Vagina (tissue), 2 donors: ENCODE measurements around the gene HRK. TPM values are rescaled to one million over a fixed set of nuclear protein-coding genes. Genes with fewer than 3 reads are reported as not detected.

Experiments used
- DNase-seq, 2 donors: peaks; one replicate each; pipeline ENCODE4 v3.0.0-alpha.2; 2017; ENCODE audit errors: extremely low spot score in 2 of 2
- H3K27ac ChIP-seq: fragments of 200-600 bp; sonication (generic); one replicate; pipeline ENCODE4 v1.5.1; 2019
- H3K27me3 ChIP-seq: fragments of 200-600 bp; sonication (generic); one replicate; pipeline ENCODE4 v1.5.1; 2019
- H3K36me3 ChIP-seq, 2 donors: fragments of 200-600 bp; sonication (generic); one replicate each; pipeline ENCODE4 v1.5.1; 2017 to 2019
- H3K4me1 ChIP-seq: fragments of 200-600 bp; sonication (generic); one replicate; pipeline ENCODE4 v1.5.1; 2019
- H3K4me3 ChIP-seq, 2 donors: fragments of 200-600 bp; sonication (generic); 1 replicate in 1 of 2; 2 replicates in 1 of 2; pipeline ENCODE4 v1.5.1; 2016 to 2019
- H3K9me3 ChIP-seq: fragments of 200-600 bp; sonication (generic); one replicate; pipeline ENCODE4 v1.5.1; 2019
- CTCF ChIP-seq, 3 experiments: fragments of 450-650 bp in 2 of 3; fragments of 200-600 bp in 1 of 3; sonication (generic) in 1 of 3; IDR thresholded peaks; one replicate each; pipeline ENCODE4 v1.5.1; 2017 to 2019; ENCODE audit warnings: antibody characterized with exemption in 3 of 3, mild to moderate bottlenecking in 2 of 3, moderate library complexity in 2 of 3
- POLR2A ChIP-seq, 2 donors: fragments of 450-650 bp; IDR thresholded peaks; one replicate each; pipeline ENCODE4 v1.6.1; 2017; ENCODE audit warnings: antibody characterized with exemption in 2 of 2, mild to moderate bottlenecking in 2 of 2, moderate library complexity in 2 of 2
- POLR2AphosphoS5 ChIP-seq, 2 donors: sonication (generic); formaldehyde crosslinking; IDR thresholded peaks; one replicate each; pipeline ENCODE4 v1.9.0; 2017; ENCODE audit warnings: antibody characterized with exemption in 2 of 2, mild to moderate bottlenecking in 2 of 2, low read depth in 1 of 2; ENCODE audit not compliant: insufficient read depth in 1 of 2
- intact Hi-C: fragments of 100-400 bp; cut with DNase I; formaldehyde crosslinking; loops from one replicate; pipeline ENCODE4 v1.15.1; 2023
- total RNA-seq: library from RNA; depleted of rRNA; stranded (reverse); fragments of >200 nt; gene quantifications from one replicate; pipeline ENCODE4 v1.2.3, GENCODE V29; 2016

Gene HRK
- total RNA-seq, 1 donor from 2014 or later: not detected

GRCh38 chr12:116919706-116920485 is 38.7 kb upstream of the HRK start:
- no peaks in the 10 kb centered on the region for H3K9me3 ChIP-seq
- no peaks in the 10 kb centered on the region for H3K27me3 ChIP-seq
- H3K4me1 ChIP-seq: peaks cover 38% of the 10 kb centered on the region
- no peak overlapping the region for H3K27ac ChIP-seq
- intact Hi-C loops: no loop called here
- H3K4me3 ChIP-seq: no peak overlapping the region
- no peak for TF ChIP-seq CTCF (IDR thresholded peaks at IDR 0.05)
- no peak for TF ChIP-seq POLR2A (IDR thresholded peaks at IDR 0.05)
- no peak for TF ChIP-seq POLR2AphosphoS5 (IDR thresholded peaks at IDR 0.05; ENCODE audit: insufficient read depth in 1 of 2, low read depth in 1 of 2)
- DNase-seq: no peak
- H3K36me3 ChIP-seq: no peaks in the 10 kb centered on the region

- Histone ChIP-seq H3K4me3 (no peak overlapping the region), H3K27ac (no peak overlapping the region), H3K36me3 (no peaks in the 10 kb centered on the region), H3K4me1 (peaks cover 38% of the 10 kb centered on the region), H3K27me3 (no peaks in the 10 kb centered on the region), H3K9me3 (no peaks in the 10 kb centered on the region)
- DNase-seq: no peak
- TF ChIP-seq POLR2A (IDR thresholded peaks at IDR 0.05): no peak
- no peak for TF ChIP-seq CTCF (IDR thresholded peaks at IDR 0.05)
- no peak for TF ChIP-seq POLR2AphosphoS5 (IDR thresholded peaks at IDR 0.05; ENCODE audit: insufficient read depth in 1 of 2, low read depth in 1 of 2)
- intact Hi-C loops: no loop called here
Observed at GRCh38 chr12:116919247-116919661, 38.0 kb upstream of the HRK start.

- no peaks in the 10 kb centered on the region for H3K36me3 ChIP-seq
- H3K27me3 ChIP-seq: no peaks in the 10 kb centered on the region
- intact Hi-C loops: no loop called here
- H3K9me3 ChIP-seq: no peaks in the 10 kb centered on the region
- H3K27ac ChIP-seq: no peak overlapping the region
- TF ChIP-seq POLR2AphosphoS5 (IDR thresholded peaks at IDR 0.05; ENCODE audit: insufficient read depth in 1 of 2, low read depth in 1 of 2): no peak
- TF ChIP-seq CTCF (IDR thresholded peaks at IDR 0.05): no peak
- no peak for TF ChIP-seq POLR2A (IDR thresholded peaks at IDR 0.05)
- H3K4me3 ChIP-seq: no peak overlapping the region
- no peak for DNase-seq
- peaks cover 38% of the 10 kb centered on the region for H3K4me1 ChIP-seq
Observed at GRCh38 chr12:116918464-116918863, 37.2 kb upstream of the HRK start.

- Histone ChIP-seq H3K4me1 (peaks cover 46% of the 10 kb centered on the region), H3K27me3 (no peaks in the 10 kb centered on the region), H3K36me3 (no peaks in the 10 kb centered on the region), H3K9me3 (no peaks in the 10 kb centered on the region), H3K4me3 (no peak overlapping the region), H3K27ac (no peak overlapping the region)
- TF ChIP-seq POLR2A (IDR thresholded peaks at IDR 0.05) (no peak), POLR2AphosphoS5 (IDR thresholded peaks at IDR 0.05; ENCODE audit: insufficient read depth in 1 of 2, low read depth in 1 of 2) (no peak), CTCF (IDR thresholded peaks at IDR 0.05) (no peak)
- DNase-seq: no peak
- intact Hi-C loops: no loop called here
Observed at GRCh38 chr12:116916714-116917114, 35.5 kb upstream of the HRK start.

GRCh38 chr12:116916122-116916521 is 34.9 kb upstream of the HRK start:
- H3K27ac ChIP-seq: no peak overlapping the region
- TF ChIP-seq POLR2AphosphoS5 (IDR thresholded peaks at IDR 0.05; ENCODE audit: insufficient read depth in 1 of 2, low read depth in 1 of 2): no peak
- TF ChIP-seq CTCF (IDR thresholded peaks at IDR 0.05): no peak
- TF ChIP-seq POLR2A (IDR thresholded peaks at IDR 0.05): no peak
- H3K36me3 ChIP-seq: no peaks in the 10 kb centered on the region
- H3K9me3 ChIP-seq: no peaks in the 10 kb centered on the region
- H3K4me1 ChIP-seq: peaks cover 50% of the 10 kb centered on the region
- H3K4me3 ChIP-seq: no peak overlapping the region
- no peaks in the 10 kb centered on the region for H3K27me3 ChIP-seq
- no peak for DNase-seq
- intact Hi-C loops: no loop called here
